ENCODE results near the gene OR8K5. TPM values are rescaled to one million over a fixed set of nuclear protein-coding genes. Genes with fewer than 3 reads are reported as not detected.

Gene OR8K5, protein sequence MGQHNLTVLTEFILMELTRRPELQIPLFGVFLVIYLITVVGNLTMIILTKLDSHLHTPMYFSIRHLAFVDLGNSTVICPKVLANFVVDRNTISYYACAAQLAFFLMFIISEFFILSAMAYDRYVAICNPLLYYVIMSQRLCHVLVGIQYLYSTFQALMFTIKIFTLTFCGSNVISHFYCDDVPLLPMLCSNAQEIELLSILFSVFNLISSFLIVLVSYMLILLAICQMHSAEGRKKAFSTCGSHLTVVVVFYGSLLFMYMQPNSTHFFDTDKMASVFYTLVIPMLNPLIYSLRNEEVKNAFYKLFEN
- not detected for total RNA-seq
- long read RNA-seq = 0 reads

GRCh38 chr11:56160217-56160616 lies at the start of gene OR8K5:
TSS of gene OR8K5 (minus strand) at chr11:56160317. CDS start at chr11:56160317, 0 bp downstream.
- DNase-seq = no peak
- TF ChIP-seq CTCF (IDR thresholded peaks at IDR 0.05) = no peak
- H3K27ac ChIP-seq = no peak within 1 kb of the TSS
- no peaks in the 10 kb centered on the region for H3K36me3 ChIP-seq
- H3K4me3 ChIP-seq = no peak within 1 kb of the TSS
- no peaks in the 10 kb centered on the region for H3K9me3 ChIP-seq
- no peaks in the 10 kb centered on the region for H3K27me3 ChIP-seq
- intact Hi-C loops (cut with DNase I) = no loop called here
- H3K4me1 ChIP-seq = no peaks in the 10 kb centered on the region
- ATAC-seq = no peak

DNA sequence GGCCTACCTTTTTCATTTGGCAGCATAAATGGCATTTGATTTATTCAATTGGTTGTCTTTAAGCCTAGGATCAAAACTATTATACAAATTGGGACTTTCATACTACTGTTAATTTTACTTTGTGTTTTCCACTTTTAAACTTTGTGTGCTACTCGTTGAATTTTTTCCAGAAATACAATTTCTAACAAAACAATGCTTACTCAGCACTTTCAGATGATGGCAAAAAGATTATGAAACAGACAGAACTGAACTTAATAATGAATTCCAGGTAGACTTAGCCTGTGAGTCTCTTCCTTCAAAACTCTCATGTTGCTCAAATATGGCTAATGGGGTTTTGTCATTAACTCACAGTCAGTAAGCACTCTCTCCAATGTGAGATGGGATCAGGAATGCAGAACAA lies 47.7 kb upstream of the OR8K5 start:
- no peak for ATAC-seq
- Histone ChIP-seq H3K27ac (no peak overlapping the region), H3K36me3 (no peaks in the 10 kb centered on the region), H3K27me3 (no peaks in the 10 kb centered on the region), H3K4me1 (no peaks in the 10 kb centered on the region), H3K4me3 (no peak overlapping the region), H3K9me3 (no peaks in the 10 kb centered on the region)
- intact Hi-C loops (cut with DNase I) = no loop called here
- no peak for TF ChIP-seq CTCF (IDR thresholded peaks at IDR 0.05)
- DNase-seq = no peak

GRCh38 chr11:56197367-56197766 lies 37.2 kb upstream of the OR8K5 start:
- no peak for ATAC-seq
- H3K4me1 ChIP-seq = no peaks in the 10 kb centered on the region

GRCh38 chr11:56196705-56197104 lies 36.6 kb upstream of the OR8K5 start:
- TF ChIP-seq CTCF (IDR thresholded peaks at IDR 0.05) = no peak

More at GRCh38 chr11:56197367-56197766, 37.2 kb upstream of the OR8K5 start:
- Histone ChIP-seq H3K4me3 (no peak overlapping the region), H3K36me3 (no peaks in the 10 kb centered on the region), H3K9me3 (no peaks in the 10 kb centered on the region), H3K27ac (no peak overlapping the region), H3K27me3 (no peaks in the 10 kb centered on the region)
- no peak for TF ChIP-seq CTCF (IDR thresholded peaks at IDR 0.05)
- DNase-seq = no peak
- intact Hi-C loops (cut with DNase I) = no loop called here

DNA sequence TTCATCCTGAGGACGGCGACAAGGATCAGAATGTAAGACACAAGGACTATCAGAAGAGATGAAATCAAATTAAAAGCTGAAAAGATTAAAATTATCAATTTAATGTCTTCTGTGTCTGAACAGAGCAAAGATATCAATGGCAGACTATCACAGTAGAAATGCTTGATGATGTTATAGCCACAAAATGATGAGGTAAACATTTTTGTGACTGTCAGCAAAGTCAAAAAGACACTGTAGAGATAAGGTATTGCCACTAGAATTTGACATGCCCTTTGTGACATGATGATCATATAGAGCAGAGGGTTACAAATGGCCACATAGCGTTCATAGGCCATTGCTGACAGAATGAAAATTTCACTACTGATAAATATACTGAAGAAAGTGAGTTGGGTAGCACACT lies 28.5 kb upstream of the OR8K5 start:
- ATAC-seq (no peak), DNase-seq (no peak)
- H3K27me3 ChIP-seq = no peaks in the 10 kb centered on the region
- intact Hi-C loops (cut with DNase I) = no loop called here
- no peak overlapping the region for H3K27ac ChIP-seq
- H3K36me3 ChIP-seq = no peaks in the 10 kb centered on the region
- no peaks in the 10 kb centered on the region for H3K4me1 ChIP-seq
- no peaks in the 10 kb centered on the region for H3K9me3 ChIP-seq
- TF ChIP-seq CTCF (IDR thresholded peaks at IDR 0.05) = no peak
- no peak overlapping the region for H3K4me3 ChIP-seq

More at GRCh38 chr11:56196705-56197104, 36.6 kb upstream of the OR8K5 start:
- no peak for DNase-seq
- intact Hi-C loops (cut with DNase I) = no loop called here
- no peaks in the 10 kb centered on the region for H3K27me3 ChIP-seq
- H3K36me3 ChIP-seq = no peaks in the 10 kb centered on the region
- ATAC-seq = no peak
- H3K4me1 ChIP-seq = no peaks in the 10 kb centered on the region
- no peak overlapping the region for H3K4me3 ChIP-seq
- no peak overlapping the region for H3K27ac ChIP-seq
- H3K9me3 ChIP-seq = no peaks in the 10 kb centered on the region

All from upper lobe of right lung (tissue), 1 donor.